HCT116 (cell line): ENCODE measurements around the gene SMARCA5. TPM values are rescaled to one million over a fixed set of nuclear protein-coding genes. Genes with fewer than 3 reads are reported as not detected.
"Not testable (repeated sequence)": the region's sequence is repeated elsewhere in the genome, so short reads cannot be mapped to it uniquely, and the experiment has no call there.

Source experiments
- ATAC-seq: fragments of 200-7000 bp; cut with Tn5 transposase; 2 replicates; pipeline ENCODE4 v1.9.1; 2020; ENCODE audit warnings: mild to moderate bottlenecking, moderate library complexity
- BruUV-seq: library from RNA; stranded (reverse); fragments of 400-500 nt; replicated peaks from 2 replicates; lab custom pipeline; 2021; lab: Mats Ljungman, UMichigan
- CTCF ChIA-PET: fragments of 300-600 bp; sonication (Branson Sonifier 250); formaldehyde crosslinking; loops from one replicate; lab custom pipeline; 2021; ENCODE audit warnings: antibody characterized with exemption; lab: Charles Lee
- POLR2A ChIA-PET: fragments of 300-600, 350-600 bp; sonication (Branson Sonifier 250); formaldehyde crosslinking; loops from one replicate; lab custom pipeline; 2021; ENCODE audit warnings: antibody characterized with exemption; lab: Charles Lee
- RAD21 ChIA-PET, 2 experiments: fragments of 300-600 bp; sonication (Branson Sonifier 250); formaldehyde crosslinking; loops; one replicate each; lab custom pipeline; 2023; ENCODE audit warnings: low total read pairs in 2 of 2; ENCODE audit not compliant: uncharacterized antibody in 2 of 2, unreplicated experiment in 2 of 2, low non-redundant PET in 1 of 2; lab: Charles Lee
- DNase-seq: peaks from one replicate; pipeline ENCODE4 v3.0.0-alpha.2; 2010; ENCODE audit warnings: low read depth, low spot score
- H2AFZ ChIP-seq: fragments of 200-600 bp; shearing (Covaris generic), sonication (generic); 2 replicates; pipeline ENCODE4 v1.6.1; 2017; ENCODE audit warnings: low read depth, mixed run types, mixed read lengths, antibody characterized with exemption, low read length; ENCODE audit not compliant: poor library complexity, severe bottlenecking
- H3K27ac ChIP-seq: 2 replicates; pipeline ENCODE4 v1.5.1; 2012; ENCODE audit warnings: low read depth, low read length
- H3K27me3 ChIP-seq: fragments of 200-600 bp; sonication (generic); 2 replicates; pipeline ENCODE4 v1.6.1; 2016; ENCODE audit warnings: mixed run types, low read length, mixed read lengths; ENCODE audit not compliant: insufficient read depth
- H3K36me3 ChIP-seq, 2 experiments: fragments of 200-500 bp in 1 of 2; fragments of 200-600 bp in 1 of 2; sonication (Bioruptor generic) in 1 of 2; sonication (generic) in 1 of 2; 2 replicates each; pipeline versions ENCODE4 v1.5.1 to v1.6.1; 2014 to 2016; ENCODE audit warnings: low read length in 2 of 2, inconsistent platforms in 1 of 2, mixed read lengths in 1 of 2, mixed run types in 1 of 2; ENCODE audit not compliant: insufficient read depth in 2 of 2, control insufficient read depth in 1 of 2
- H3K4me1 ChIP-seq, 2 experiments: fragments of 200-600 bp in 1 of 2; sonication (generic) in 1 of 2; 2 replicates each; pipeline versions ENCODE4 v1.5.1 to v1.6.1; 2012 to 2017; ENCODE audit warnings: low read length in 2 of 2, inconsistent platforms in 1 of 2, mild to moderate bottlenecking in 1 of 2, mixed read lengths in 1 of 2, mixed run types in 1 of 2, moderate library complexity in 1 of 2; ENCODE audit not compliant: insufficient read depth in 2 of 2, control insufficient read depth in 1 of 2
- H3K4me2 ChIP-seq: fragments of 200-600 bp; sonication (generic); 2 replicates; pipeline ENCODE4 v1.6.1; 2017; ENCODE audit warnings: mixed run types, low read length, mixed read lengths
- H3K4me3 ChIP-seq, 2 experiments: fragments of 200-600 bp in 1 of 2; sonication (generic) in 1 of 2; replicated peaks in 1 of 2; 2 replicates each; pipeline ENCODE4 v1.5.1; 2011 to 2016; ENCODE audit warnings: low read length in 2 of 2, control low read depth in 1 of 2, low read depth in 1 of 2, mild to moderate bottlenecking in 1 of 2, mixed read lengths in 1 of 2, mixed run types in 1 of 2
- H3K79me2 ChIP-seq: fragments of 200-600 bp; sonication (generic); 2 replicates; pipeline ENCODE4 v1.6.1; 2017; ENCODE audit warnings: mild to moderate bottlenecking, mixed run types, low read length, moderate library complexity, mixed read lengths; ENCODE audit not compliant: insufficient read depth
- H3K9ac ChIP-seq: fragments of 200-600 bp; sonication (generic); 2 replicates; pipeline ENCODE4 v1.6.1; 2016; ENCODE audit warnings: low read length, mixed read lengths
- H3K9me2 ChIP-seq: fragments of 200-600 bp; sonication (generic), shearing (Covaris generic); 2 replicates; pipeline ENCODE4 v1.6.1; 2017; ENCODE audit warnings: mixed run types, mild to moderate bottlenecking, moderate library complexity; ENCODE audit not compliant: insufficient read depth
- H3K9me3 ChIP-seq, 2 experiments: fragments of 200-500 bp in 1 of 2; fragments of 200-600 bp in 1 of 2; sonication (Bioruptor generic) in 1 of 2; sonication (generic) in 1 of 2; 2 replicates each; pipeline ENCODE4 v1.6.1; 2014 to 2017; ENCODE audit warnings: low read length in 2 of 2, mixed read lengths in 2 of 2, inconsistent platforms in 1 of 2, low read depth in 1 of 2, mild to moderate bottlenecking in 1 of 2, mixed run types in 1 of 2, moderate library complexity in 1 of 2; ENCODE audit not compliant: control insufficient read depth in 1 of 2, insufficient read depth in 1 of 2
- H4K20me1 ChIP-seq: fragments of 200-600 bp; sonication (generic), shearing (Covaris generic); 2 replicates; pipeline ENCODE4 v1.6.1; 2017; ENCODE audit warnings: mixed run types, mild to moderate bottlenecking, moderate library complexity; ENCODE audit not compliant: insufficient read depth
- CBX3 ChIP-seq: IDR thresholded peaks from 2 replicates; pipeline ENCODE4 v1.6.1; 2012; ENCODE audit warnings: low read depth
- CTCF ChIP-seq, 3 experiments: fragments of 200-600 bp in 1 of 3; sonication (generic) in 1 of 3; IDR thresholded peaks in 2 of 3; conservative IDR thresholded peaks in 1 of 3; 2 replicates each; pipeline ENCODE4 v1.5.1; 2012 to 2017; ENCODE audit warnings: low read depth in 2 of 3, low read length in 2 of 3, antibody characterized with exemption in 1 of 3, borderline replicate concordance in 1 of 3, control low read depth in 1 of 3, mild to moderate bottlenecking in 1 of 3, mixed read lengths in 1 of 3, mixed run types in 1 of 3, moderate library complexity in 1 of 3; ENCODE audit not compliant: insufficient read depth in 1 of 3
- EZH2phosphoT487 ChIP-seq: fragments of 200-600 bp; IDR thresholded peaks from 2 replicates; pipeline ENCODE4 v1.6.1; 2018; ENCODE audit warnings: antibody characterized with exemption, borderline replicate concordance
- POLR2A ChIP-seq: IDR thresholded peaks from 2 replicates; pipeline ENCODE4 v1.7.0; 2011; ENCODE audit warnings: borderline replicate concordance; ENCODE audit not compliant: insufficient read depth, insufficient read length; ENCODE audit errors: extremely low read depth
- RAD21 ChIP-seq: IDR thresholded peaks from 2 replicates; pipeline ENCODE4 v1.6.1; 2012; ENCODE audit warnings: low read depth, mild to moderate bottlenecking
- intact Hi-C: fragments of 100-400 bp; cut with micrococcal nuclease; formaldehyde crosslinking; loops from 2 replicates; pipeline ENCODE4 v1.10.0; 2022
- total RNA-seq: library from RNA; stranded (reverse); gene quantifications from one replicate; pipeline ENCODE4 v1.2.1, GENCODE V29; 2021; ENCODE audit not compliant: unreplicated experiment
- TF ChIP-seq, protein P1 (sequence below): IDR thresholded peaks from 2 replicates; pipeline ENCODE4 v1.6.1; 2012

The SMARCA5 gene
- total RNA-seq, 1 experiment from 2014 or later: 61.2 TPM

DNA sequence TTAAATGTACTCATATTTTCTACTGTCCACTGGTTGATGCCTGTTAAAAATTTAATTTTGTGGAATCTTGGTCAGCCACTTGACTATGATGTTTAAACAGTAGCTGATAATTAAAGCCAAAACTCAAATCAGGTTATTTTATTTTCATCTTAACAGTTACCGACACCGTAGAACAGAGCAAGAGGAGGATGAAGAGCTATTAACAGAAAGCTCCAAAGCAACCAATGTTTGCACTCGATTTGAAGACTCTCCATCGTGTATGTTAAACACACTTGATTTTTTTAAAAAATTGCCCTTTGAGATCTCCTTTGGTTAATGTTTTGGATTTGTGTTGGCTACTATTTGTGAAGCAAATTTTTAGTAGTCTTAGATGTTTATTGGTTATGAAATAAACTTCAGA, 10.7 kb downstream of the SMARCA5 start:
- Histone ChIP-seq H3K9me2 (no peaks in the 10 kb centered on the region), H3K4me2 (no peak overlapping the region), H3K36me3 (peaks cover 51 to 73% of the 10 kb centered on the region in 2 experiments), H3K4me3 (no peak overlapping the region), H3K27me3 (no peaks in the 10 kb centered on the region), H3K9ac (no peak overlapping the region), H3K79me2 (peaks cover 98% of the 10 kb centered on the region), H3K9me3 (no peaks in the 10 kb centered on the region), H2AFZ (no peak overlapping the region), H3K27ac (no peak overlapping the region), H3K4me1 (no peaks in the 10 kb centered on the region), H4K20me1 (peaks cover 5% of the 10 kb centered on the region; the same call in 1 of the 2 replicates)
- RAD21 ChIA-PET: no interaction called here
- POLR2A ChIA-PET: no interaction called here
- intact Hi-C loops: no loop called here
- CTCF ChIA-PET: no interaction called here
- no peak for ATAC-seq
- DNase-seq: no peak
- no peak for TF ChIP-seq RAD21
- TF ChIP-seq CTCF (IDR thresholded peaks at IDR 0.05 in 2 of 3, conservative IDR thresholded peaks at IDR 0.05 in 1 of 3; ENCODE audit: borderline replicate concordance in 1 of 3, insufficient read depth in 1 of 3, low read depth in 2 of 3, low read length in 2 of 3): no peak
- no peak for TF ChIP-seq EZH2phosphoT487
- TF ChIP-seq POLR2A: no peak
- TF ChIP-seq, protein P1, sequence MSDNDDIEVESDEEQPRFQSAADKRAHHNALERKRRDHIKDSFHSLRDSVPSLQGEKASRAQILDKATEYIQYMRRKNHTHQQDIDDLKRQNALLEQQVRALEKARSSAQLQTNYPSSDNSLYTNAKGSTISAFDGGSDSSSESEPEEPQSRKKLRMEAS: no peak
- TF ChIP-seq CBX3: no peak
- no TSS peak for BruUV-seq

- H2AFZ ChIP-seq, ATAC-seq, H3K4me3 ChIP-seq, H3K9me2 ChIP-seq, DNase-seq, H3K9me3 ChIP-seq, POLR2A ChIA-PET, BruUV-seq, H3K9ac ChIP-seq, H3K4me1 ChIP-seq, H3K27ac ChIP-seq, H4K20me1 ChIP-seq, H3K27me3 ChIP-seq, intact Hi-C loops, H3K4me2 ChIP-seq, CTCF ChIA-PET, RAD21 ChIA-PET: not testable (repeated sequence)
- peaks cover 44 to 70% of the 10 kb centered on the region in 2 experiments for H3K36me3 ChIP-seq
- H3K79me2 ChIP-seq: peaks cover 81% of the 10 kb centered on the region
Measured at GRCh38 chr4:143528046-143528445, 14.5 kb downstream of the SMARCA5 start.
